Measurements from ENCODE around the gene SRPK2. TPM values are rescaled to one million over a fixed set of nuclear protein-coding genes. Genes with fewer than 3 reads are reported as not detected.

Gene SRPK2
- total RNA-seq, 4 donors from 2014 or later = 61.7 to 89.1 (median 78.4) TPM

GRCh38 chr7:105205592-105206237 is 183.0 kb downstream of the SRPK2 start:
- TF ChIP-seq EP300 (IDR thresholded peaks at IDR 0.05) (no peak), POLR2A (IDR thresholded peaks at IDR 0.05) (no peak), POLR2AphosphoS5 (IDR thresholded peaks at IDR 0.05) (no peak)
- TF ChIP-seq, protein P1, sequence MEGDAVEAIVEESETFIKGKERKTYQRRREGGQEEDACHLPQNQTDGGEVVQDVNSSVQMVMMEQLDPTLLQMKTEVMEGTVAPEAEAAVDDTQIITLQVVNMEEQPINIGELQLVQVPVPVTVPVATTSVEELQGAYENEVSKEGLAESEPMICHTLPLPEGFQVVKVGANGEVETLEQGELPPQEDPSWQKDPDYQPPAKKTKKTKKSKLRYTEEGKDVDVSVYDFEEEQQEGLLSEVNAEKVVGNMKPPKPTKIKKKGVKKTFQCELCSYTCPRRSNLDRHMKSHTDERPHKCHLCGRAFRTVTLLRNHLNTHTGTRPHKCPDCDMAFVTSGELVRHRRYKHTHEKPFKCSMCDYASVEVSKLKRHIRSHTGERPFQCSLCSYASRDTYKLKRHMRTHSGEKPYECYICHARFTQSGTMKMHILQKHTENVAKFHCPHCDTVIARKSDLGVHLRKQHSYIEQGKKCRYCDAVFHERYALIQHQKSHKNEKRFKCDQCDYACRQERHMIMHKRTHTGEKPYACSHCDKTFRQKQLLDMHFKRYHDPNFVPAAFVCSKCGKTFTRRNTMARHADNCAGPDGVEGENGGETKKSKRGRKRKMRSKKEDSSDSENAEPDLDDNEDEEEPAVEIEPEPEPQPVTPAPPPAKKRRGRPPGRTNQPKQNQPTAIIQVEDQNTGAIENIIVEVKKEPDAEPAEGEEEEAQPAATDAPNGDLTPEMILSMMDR (IDR thresholded peaks at IDR 0.05) = no peak
- no peaks in the 10 kb centered on the region for H3K27me3 ChIP-seq
- no peaks in the 10 kb centered on the region for H3K9me3 ChIP-seq
- no peak overlapping the region for H3K27ac ChIP-seq
- no peak overlapping the region for H3K4me3 ChIP-seq
- WGBS = 81% methylated on average over 7 of the region's 7 CpGs
- peaks cover 21% of the 10 kb centered on the region for H3K4me1 ChIP-seq
- DNase-seq (ENCODE audit: low spot score in 2 of 2) = no peak
- H3K36me3 ChIP-seq = peaks cover 16% of the 10 kb centered on the region

DNA sequence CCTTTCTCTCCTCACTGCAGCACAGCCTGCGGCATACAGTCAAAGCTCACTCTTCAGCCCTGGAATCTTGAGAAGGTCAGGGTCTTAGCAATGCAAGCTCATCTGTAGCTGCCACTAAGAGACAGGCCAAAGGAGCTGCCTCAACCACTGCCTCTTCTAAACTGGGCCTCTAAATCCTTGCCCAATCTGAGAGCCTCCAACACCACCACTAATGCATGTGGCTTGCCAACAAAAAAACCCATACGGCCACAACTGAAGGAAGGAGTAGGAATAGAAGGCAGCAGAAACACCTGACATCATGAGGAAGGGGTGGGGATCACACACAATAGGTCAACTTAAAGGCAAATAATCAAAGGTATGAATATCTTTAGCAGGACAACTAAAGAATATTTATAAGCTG is 183.8 kb downstream of the SRPK2 start:
- TF ChIP-seq POLR2AphosphoS5 (IDR thresholded peaks at IDR 0.05) (no peak), POLR2A (IDR thresholded peaks at IDR 0.05) (no peak), EP300 (IDR thresholded peaks at IDR 0.05) (no peak)
- H3K36me3 ChIP-seq = peaks cover 24% of the 10 kb centered on the region
- WGBS = 84% methylated on average over 2 of the region's 2 CpGs
- no peak overlapping the region for H3K4me3 ChIP-seq
- no peaks in the 10 kb centered on the region for H3K27me3 ChIP-seq
- H3K4me1 ChIP-seq = peaks cover 13% of the 10 kb centered on the region
- no peaks in the 10 kb centered on the region for H3K9me3 ChIP-seq
- DNase-seq (ENCODE audit: low spot score in 2 of 2) = no peak
- no peak overlapping the region for H3K27ac ChIP-seq

- H3K4me3 ChIP-seq = no peak overlapping the region
- TF ChIP-seq, protein P1 (IDR thresholded peaks at IDR 0.05) = no peak
- TF ChIP-seq EP300 (IDR thresholded peaks at IDR 0.05) (no peak), POLR2A (IDR thresholded peaks at IDR 0.05) (no peak), POLR2AphosphoS5 (IDR thresholded peaks at IDR 0.05) (no peak)
- 93% methylated on average over 9 of the region's 9 CpGs for WGBS
- H3K27ac ChIP-seq = no peak overlapping the region
- peaks cover 9% of the 10 kb centered on the region for H3K4me1 ChIP-seq
- H3K27me3 ChIP-seq = no peaks in the 10 kb centered on the region
- no peak for DNase-seq (ENCODE audit: low spot score in 2 of 2)
- H3K36me3 ChIP-seq = peaks cover 24% of the 10 kb centered on the region
- no peaks in the 10 kb centered on the region for H3K9me3 ChIP-seq
Measured at GRCh38 chr7:105204520-105204919, 184.2 kb downstream of the SRPK2 start.

DNA sequence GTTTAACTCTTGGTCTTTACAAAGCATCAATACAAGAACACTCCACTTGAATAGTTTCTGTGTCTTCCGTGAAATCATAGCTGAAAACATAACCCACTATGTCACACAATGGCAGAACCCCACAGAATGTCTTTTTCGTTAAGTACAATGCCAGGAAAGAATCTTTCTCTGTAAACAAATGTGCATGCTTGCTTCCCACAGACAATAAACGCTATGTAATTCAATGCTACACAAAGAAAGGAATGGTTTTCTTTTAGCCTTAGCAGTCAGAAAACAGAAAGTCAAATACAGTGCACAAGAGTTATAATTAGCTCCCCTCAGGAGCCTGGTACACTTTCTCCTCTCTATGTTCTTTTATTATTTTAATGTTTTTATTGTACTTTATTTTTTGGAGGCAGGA is 186.1 kb downstream of the SRPK2 start:
- WGBS = 67% methylated on average over 3 of the region's 3 CpGs
- H3K4me3 ChIP-seq = no peak overlapping the region
- H3K27me3 ChIP-seq = no peaks in the 10 kb centered on the region
- peaks cover 17% of the 10 kb centered on the region for H3K4me1 ChIP-seq
- DNase-seq (ENCODE audit: low spot score in 2 of 2) = no peak
- H3K9me3 ChIP-seq = no peaks in the 10 kb centered on the region
- H3K36me3 ChIP-seq = peaks cover 24% of the 10 kb centered on the region
- H3K27ac ChIP-seq = no peak overlapping the region
- TF ChIP-seq POLR2A (IDR thresholded peaks at IDR 0.05) = no peak
- no peak for TF ChIP-seq POLR2AphosphoS5 (IDR thresholded peaks at IDR 0.05)
- no peak for TF ChIP-seq EP300 (IDR thresholded peaks at IDR 0.05)
- TF ChIP-seq, protein P1 (IDR thresholded peaks at IDR 0.05) = no peak

- Histone ChIP-seq H3K27me3 (no peaks in the 10 kb centered on the region), H3K4me1 (peaks cover 15% of the 10 kb centered on the region), H3K36me3 (peaks cover 24% of the 10 kb centered on the region), H3K9me3 (no peaks in the 10 kb centered on the region), H3K27ac (no peak overlapping the region), H3K4me3 (no peak overlapping the region)
- 87% methylated on average over 1 of the region's 1 CpG for WGBS
- DNase-seq (ENCODE audit: low spot score in 2 of 2) = no peak
- no peak for TF ChIP-seq EP300 (IDR thresholded peaks at IDR 0.05)
- TF ChIP-seq, protein P1 (IDR thresholded peaks at IDR 0.05) = no peak
- no peak for TF ChIP-seq POLR2A (IDR thresholded peaks at IDR 0.05)
- no peak for TF ChIP-seq POLR2AphosphoS5 (IDR thresholded peaks at IDR 0.05)
Measured at GRCh38 chr7:105199386-105199785, 189.3 kb downstream of the SRPK2 start.

Measured in suprapubic skin (tissue), 4 donors.